Hepatocyte (in vitro differentiated cells): ENCODE results near the gene SORCS2. TPM values are rescaled to one million over a fixed set of nuclear protein-coding genes. Genes with fewer than 3 reads are reported as not detected.

Source experiments
- DNase-seq: peaks from one replicate; pipeline ENCODE4 v3.0.0-alpha.2; 2016; ENCODE audit warnings: low spot score
- H2AFZ ChIP-seq: fragments of 200-600 bp; sonication (generic); 2 replicates; pipeline ENCODE4 v1.6.0; 2016; ENCODE audit warnings: antibody characterized with exemption, mild to moderate bottlenecking
- H3K27ac ChIP-seq: fragments of 200-600 bp; sonication (generic); 2 replicates; pipeline ENCODE4 v1.5.1; 2016; ENCODE audit warnings: mild to moderate bottlenecking
- H3K27me3 ChIP-seq: fragments of 200-600 bp; sonication (generic); 2 replicates; pipeline ENCODE4 v1.6.1; 2016
- H3K36me3 ChIP-seq: fragments of 200-600 bp; sonication (generic); replicated peaks from 2 replicates; pipeline ENCODE4 v1.5.1; 2016; ENCODE audit warnings: low read depth; ENCODE audit not compliant: insufficient read depth
- H3K4me1 ChIP-seq: fragments of 200-600 bp; sonication (generic); 2 replicates; pipeline ENCODE4 v1.5.1; 2016; ENCODE audit warnings: mild to moderate bottlenecking, moderate library complexity; ENCODE audit not compliant: insufficient read depth
- H3K4me2 ChIP-seq: fragments of 200-600 bp; sonication (generic); 2 replicates; pipeline ENCODE4 v1.6.0; 2016
- H3K4me3 ChIP-seq: fragments of 200-600 bp; sonication (generic); 2 replicates; pipeline ENCODE4 v1.5.1; 2016; ENCODE audit warnings: mild to moderate bottlenecking
- H3K79me2 ChIP-seq: fragments of 200-600 bp; sonication (generic); 2 replicates; pipeline ENCODE4 v1.6.0; 2017; ENCODE audit warnings: mild to moderate bottlenecking
- H3K9me2 ChIP-seq: fragments of 200-600 bp; sonication (generic); replicated peaks from 2 replicates; pipeline ENCODE4 v1.6.0; 2017; ENCODE audit warnings: mild to moderate bottlenecking; ENCODE audit not compliant: insufficient read depth
- H3K9me3 ChIP-seq: fragments of 200-600 bp; sonication (generic); 2 replicates; pipeline ENCODE4 v1.5.1; 2016; ENCODE audit warnings: low read depth, mild to moderate bottlenecking
- H4K20me1 ChIP-seq: fragments of 200-600 bp; sonication (generic); 2 replicates; pipeline ENCODE4 v1.6.0; 2016; ENCODE audit warnings: mild to moderate bottlenecking; ENCODE audit not compliant: insufficient read depth, poor library complexity, severe bottlenecking
- CTCF ChIP-seq: fragments of 200-600 bp; sonication (generic); IDR thresholded peaks from 2 replicates; pipeline ENCODE4 v1.5.1; 2016; ENCODE audit warnings: antibody characterized with exemption, mild to moderate bottlenecking; ENCODE audit not compliant: poor library complexity
- EZH2 ChIP-seq: fragments of 200-600 bp; sonication (generic); IDR thresholded peaks from 2 replicates; pipeline ENCODE4 v1.6.1; 2016; ENCODE audit warnings: antibody characterized with exemption, mild to moderate bottlenecking, borderline replicate concordance
- EZH2phosphoT487 ChIP-seq: fragments of 200-600 bp; sonication (generic); IDR thresholded peaks from one replicate; pipeline ENCODE4 v1.6.1; 2018; ENCODE audit warnings: antibody characterized with exemption, mild to moderate bottlenecking, low read depth, moderate library complexity; ENCODE audit not compliant: unreplicated experiment, severe bottlenecking
- WGBS: methylation state at CpG from one replicate; pipeline ENCODE4 v1.1.6; 2016; ENCODE audit warnings: low lambda C conversion rate; ENCODE audit errors: missing lambda C conversion rate; 5-methylcytosine and 5-hydroxymethylcytosine counted together
- polyA plus RNA-seq: library from polyadenylated mRNA; unstranded; fragments of >200 nt; fragmentation: Nextera tagmentation; extraction: Ambion mirVana; gene quantifications from 2 replicates; pipeline ENCODE4 v1.2.1, GENCODE V29; 2016
- total RNA-seq: library from RNA; depleted of rRNA; stranded (reverse); fragments of >200 nt; gene quantifications from 2 replicates; pipeline ENCODE4 v1.2.3, GENCODE V29; 2014

The SORCS2 gene
- total and polyA plus RNA-seq, 2 experiments from 2014 or later: 1.6 to 4.8 TPM

DNA sequence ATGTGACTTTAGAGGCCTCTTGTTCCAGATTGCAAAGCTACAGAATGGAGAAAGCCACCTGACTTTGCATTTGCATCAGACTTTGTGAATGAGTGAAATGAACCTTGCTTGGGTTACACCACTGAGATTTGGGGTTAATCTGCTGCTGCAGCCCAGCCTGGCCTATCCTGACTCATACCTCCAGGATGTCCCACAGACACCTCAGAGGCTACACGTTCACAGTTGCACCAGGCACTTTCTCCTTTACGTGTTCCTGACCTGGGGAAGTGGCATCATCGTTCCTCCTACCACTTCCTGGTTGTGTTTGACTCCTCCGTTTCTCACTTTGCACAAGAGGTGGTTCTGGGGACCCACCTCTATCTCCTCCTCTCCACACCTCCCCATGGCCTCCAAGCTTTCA lies 9.2 kb upstream of the SORCS2 start:
- Histone ChIP-seq H3K9me3 (no peaks in the 10 kb centered on the region), H3K9me2 (no peaks in the 10 kb centered on the region), H3K27ac (no peak overlapping the region), H3K4me1 (no peaks in the 10 kb centered on the region), H3K79me2 (no peaks in the 10 kb centered on the region), H3K27me3 (peaks cover under 1% of the 10 kb centered on the region), H3K4me2 (no peak overlapping the region), H4K20me1 (no peaks in the 10 kb centered on the region), H2AFZ (no peak overlapping the region), H3K4me3 (no peak overlapping the region), H3K36me3 (no peaks in the 10 kb centered on the region)
- TF ChIP-seq CTCF (no peak), EZH2phosphoT487 (no peak), EZH2 (no peak)
- 79% methylated on average over 4 of the region's 4 CpGs for WGBS
- no peak for DNase-seq

- Histone ChIP-seq H3K79me2 (no peaks in the 10 kb centered on the region), H2AFZ (no peak overlapping the region), H3K4me2 (no peak overlapping the region), H3K4me1 (no peaks in the 10 kb centered on the region), H3K9me3 (no peaks in the 10 kb centered on the region), H3K4me3 (no peak overlapping the region), H3K36me3 (no peaks in the 10 kb centered on the region), H3K27me3 (peaks cover 8% of the 10 kb centered on the region), H3K9me2 (no peaks in the 10 kb centered on the region), H4K20me1 (no peaks in the 10 kb centered on the region), H3K27ac (no peak overlapping the region)
- WGBS: 90% methylated on average over 7 of the region's 7 CpGs
- TF ChIP-seq CTCF: no peak
- no peak for TF ChIP-seq EZH2phosphoT487
- TF ChIP-seq EZH2: no peak
- no peak for DNase-seq
These were observed 8.4 kb upstream of the SORCS2 start for GRCh38 chr4:7183780-7184460.

GRCh38 chr4:7185487-7186030 lies 6.8 kb upstream of the SORCS2 start:
- H3K79me2 ChIP-seq: no peaks in the 10 kb centered on the region
- TF ChIP-seq EZH2 (no peak), EZH2phosphoT487 (no peak), CTCF (no peak)
- no peak overlapping the region for H3K4me2 ChIP-seq
- H3K27me3 ChIP-seq: peaks cover 25% of the 10 kb centered on the region
- H3K27ac ChIP-seq: no peak overlapping the region
- H3K4me3 ChIP-seq: no peak overlapping the region
- no peak for DNase-seq
- WGBS: 93% methylated on average over 10 of the region's 10 CpGs
- H3K4me1 ChIP-seq: no peaks in the 10 kb centered on the region
- no peaks in the 10 kb centered on the region for H3K9me2 ChIP-seq
- H3K9me3 ChIP-seq: no peaks in the 10 kb centered on the region
- H3K36me3 ChIP-seq: no peaks in the 10 kb centered on the region
- no peak overlapping the region for H2AFZ ChIP-seq
- no peaks in the 10 kb centered on the region for H4K20me1 ChIP-seq
